LNCaP clone FGC (cell line): ENCODE measurements around the gene ADPRH.

Experiments used
- DNase-seq: peaks from one replicate; pipeline ENCODE4 v3.0.0-alpha.2; 2011; ENCODE audit warnings: low read depth
- H3K4me3 ChIP-seq: 2 replicates; pipeline ENCODE4 v1.5.1; 2011; ENCODE audit warnings: mild to moderate bottlenecking, low read depth, low read length, control low read depth
- CTCF ChIP-seq: IDR thresholded peaks from 2 replicates; pipeline ENCODE4 v1.5.1; 2012; ENCODE audit warnings: mild to moderate bottlenecking; ENCODE audit not compliant: control insufficient read depth, insufficient read depth; ENCODE audit errors: extremely low read depth

Gene ADPRH

GRCh38 chr3:119596398-119596797, 17.1 kb downstream of the ADPRH start:
- DNase-seq = no peak
- TF ChIP-seq CTCF = no peak

GRCh38 chr3:119597548-119598288, 18.4 kb downstream of the ADPRH start, which contains the start of gene PLA1A:
TSS of gene PLA1A (plus strand) at chr3:119597885. CDS start at chr3:119597914, 29 bp downstream.
- DNase-seq = no peak
- no peak within 1 kb of the TSS for H3K4me3 ChIP-seq
- TF ChIP-seq CTCF = no peak

More at GRCh38 chr3:119596398-119596797, 17.1 kb downstream of the ADPRH start:
- no peak overlapping the region for H3K4me3 ChIP-seq

GRCh38 chr3:119598410-119599098, 19.3 kb downstream of the ADPRH start:
- TF ChIP-seq CTCF = no peak
- H3K4me3 ChIP-seq = no peak overlapping the region
- DNase-seq = no peak

- no peak for DNase-seq
- no peak overlapping the region for H3K4me3 ChIP-seq
- no peak for TF ChIP-seq CTCF
Measured at GRCh38 chr3:119599558-119600174, 20.4 kb downstream of the ADPRH start.

- no peak for DNase-seq
- TF ChIP-seq CTCF = 0 out of 2 replicates have a peak, but pooled peaks have one; percentile 2
- H3K4me3 ChIP-seq = no peak overlapping the region
Measured at GRCh38 chr3:119600732-119601131, 21.4 kb downstream of the ADPRH start.

- TF ChIP-seq CTCF = no peak
- H3K4me3 ChIP-seq = no peak overlapping the region
- no peak for DNase-seq
Measured at GRCh38 chr3:119601154-119601553, 21.9 kb downstream of the ADPRH start.
